Vagina (tissue), 2 donors: ENCODE data around the gene CYP27B1.

Source experiments
- POLR2A ChIP-seq, 2 donors: fragments of 450-650 bp; IDR thresholded peaks; one replicate each; pipeline ENCODE4 v1.6.1; 2017; ENCODE audit warnings: antibody characterized with exemption in 2 of 2, mild to moderate bottlenecking in 2 of 2, moderate library complexity in 2 of 2
- TF ChIP-seq, protein P1 (sequence below), 3 experiments: fragments of 450-650 bp in 2 of 3; fragments of 200-600 bp in 1 of 3; sonication (generic) in 1 of 3; IDR thresholded peaks; one replicate each; pipeline ENCODE4 v1.5.1; 2017 to 2019; ENCODE audit warnings: antibody characterized with exemption in 3 of 3, mild to moderate bottlenecking in 2 of 3, moderate library complexity in 2 of 3

- TF ChIP-seq POLR2A (IDR thresholded peaks at IDR 0.05), result no peak
- TF ChIP-seq, protein P1, sequence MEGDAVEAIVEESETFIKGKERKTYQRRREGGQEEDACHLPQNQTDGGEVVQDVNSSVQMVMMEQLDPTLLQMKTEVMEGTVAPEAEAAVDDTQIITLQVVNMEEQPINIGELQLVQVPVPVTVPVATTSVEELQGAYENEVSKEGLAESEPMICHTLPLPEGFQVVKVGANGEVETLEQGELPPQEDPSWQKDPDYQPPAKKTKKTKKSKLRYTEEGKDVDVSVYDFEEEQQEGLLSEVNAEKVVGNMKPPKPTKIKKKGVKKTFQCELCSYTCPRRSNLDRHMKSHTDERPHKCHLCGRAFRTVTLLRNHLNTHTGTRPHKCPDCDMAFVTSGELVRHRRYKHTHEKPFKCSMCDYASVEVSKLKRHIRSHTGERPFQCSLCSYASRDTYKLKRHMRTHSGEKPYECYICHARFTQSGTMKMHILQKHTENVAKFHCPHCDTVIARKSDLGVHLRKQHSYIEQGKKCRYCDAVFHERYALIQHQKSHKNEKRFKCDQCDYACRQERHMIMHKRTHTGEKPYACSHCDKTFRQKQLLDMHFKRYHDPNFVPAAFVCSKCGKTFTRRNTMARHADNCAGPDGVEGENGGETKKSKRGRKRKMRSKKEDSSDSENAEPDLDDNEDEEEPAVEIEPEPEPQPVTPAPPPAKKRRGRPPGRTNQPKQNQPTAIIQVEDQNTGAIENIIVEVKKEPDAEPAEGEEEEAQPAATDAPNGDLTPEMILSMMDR (IDR thresholded peaks at IDR 0.05), result no peak
These were observed 41.1 kb downstream of the CYP27B1 start for GRCh38 chr12:57725851-57726150.
